HuH-7 (cell line): Measurements from ENCODE around the gene GCNT3.
"Not testable (repeated sequence)": the region's sequence is repeated elsewhere in the genome, so short reads cannot be mapped to it uniquely, and the experiment has no call there.

Experiments
- DNase-seq: peaks from one replicate; pipeline ENCODE4 v3.0.0; 2011; ENCODE audit warnings: low spot score

Gene GCNT3

GRCh38 chr15:59616379-59616778 lies 4.8 kb downstream of the GCNT3 start:
- DNase-seq: no peak

GRCh38 chr15:59618406-59618805 lies 6.8 kb downstream of the GCNT3 start:
- DNase-seq: no peak

GRCh38 chr15:59622289-59622688 lies 10.7 kb downstream of the GCNT3 start:
- peak; percentile 83 for DNase-seq

- no peak for DNase-seq
These were observed 21.1 kb downstream of the GCNT3 start for GRCh38 chr15:59632714-59633113.

GRCh38 chr15:59636184-59636583 lies 24.6 kb downstream of the GCNT3 start:
- DNase-seq: no peak

- not testable (repeated sequence) for DNase-seq
These were observed 25.9 kb downstream of the GCNT3 start for GRCh38 chr15:59637507-59637906.

- DNase-seq: no peak
These were observed 30.8 kb downstream of the GCNT3 start for GRCh38 chr15:59642351-59642750.

- no peak for DNase-seq
These were observed 33.2 kb downstream of the GCNT3 start for GRCh38 chr15:59644756-59645155.

GRCh38 chr15:59645812-59646211 lies 34.2 kb downstream of the GCNT3 start:
- not testable (repeated sequence) for DNase-seq

GRCh38 chr15:59646277-59646676 lies 34.7 kb downstream of the GCNT3 start:
- DNase-seq: no peak

GRCh38 chr15:59647085-59647484 lies 35.5 kb downstream of the GCNT3 start:
- DNase-seq: no peak

- DNase-seq: no peak
These were observed 38.0 kb downstream of the GCNT3 start for GRCh38 chr15:59649603-59650002.

GRCh38 chr15:59654046-59654445 lies 42.5 kb downstream of the GCNT3 start:
- no peak for DNase-seq

GRCh38 chr15:59656897-59657634 lies 45.5 kb downstream of the GCNT3 start, which contains the start of gene GTF2A2:
TSS of gene GTF2A2 (minus strand) at chr15:59657515. CDS start at chr15:59652277, 5,238 bp downstream.
- DNase-seq: peak; percentile 90

- no peak for DNase-seq
These were observed 46.1 kb downstream of the GCNT3 start for GRCh38 chr15:59657635-59658125.

GRCh38 chr15:59659366-59659765 lies 47.8 kb downstream of the GCNT3 start:
- no peak for DNase-seq

- no peak for DNase-seq
These were observed 50.7 kb downstream of the GCNT3 start for GRCh38 chr15:59662260-59662659.

GRCh38 chr15:59668556-59668955 lies 57.0 kb downstream of the GCNT3 start:
- DNase-seq: no peak
